ENCODE measurements around the gene PTPRK. TPM values are rescaled to one million over a fixed set of nuclear protein-coding genes. Genes with fewer than 3 reads are reported as not detected.
A peak's percentile ranks its signal among the peaks of the same experiment; 100 is the strongest.

The PTPRK gene
- total and polyA plus RNA-seq, 2 of the 13 experiments (the other 11 are each of a cell fraction or from before 2014, with no cell fraction given) = 43.6 to 98.3 TPM

GRCh38 chr6:128507337-128508310, 12.8 kb downstream of the PTPRK start (continued):
- TF ChIP-seq ZBTB49 (CRISPR knock-in tag; IDR thresholded peaks at IDR 0.05; ENCODE audit: borderline replicate concordance) = peak; percentile 85
- 0 out of 2 replicates have a peak, but pooled peaks have one; percentile 43 for TF ChIP-seq ZNF24 (IDR thresholded peaks at IDR 0.05)
- TF ChIP-seq SYNCRIP (IDR thresholded peaks at IDR 0.05; ENCODE audit: insufficient read depth, low read depth, low read length) = no peak
- no peak for TF ChIP-seq PHB2 (IDR thresholded peaks at IDR 0.05; ENCODE audit: partially characterized antibody)
- peak; percentile 81 for TF ChIP-seq ZNF609 (CRISPR knock-in tag; IDR thresholded peaks at IDR 0.05; ENCODE audit: borderline replicate concordance)
- no peak; the same call in 1 of the 2 replicates for TF ChIP-seq ZNF441 (CRISPR knock-in tag; IDR thresholded peaks at IDR 0.05; ENCODE audit: borderline replicate concordance)
- TF ChIP-seq ZNF784 (CRISPR knock-in tag; IDR thresholded peaks at IDR 0.05; ENCODE audit: borderline replicate concordance) = 0 out of 2 replicates have a peak, but pooled peaks have one; percentile 71
- TF ChIP-seq RARA (CRISPR knock-in tag; IDR thresholded peaks at IDR 0.05) = peak; percentile 63
- peak; percentile 89 for TF ChIP-seq SAP130 (CRISPR knock-in tag; IDR thresholded peaks at IDR 0.05; ENCODE audit: low read depth)
- peak; percentile 74 for TF ChIP-seq ATF2 (CRISPR knock-in tag; IDR thresholded peaks at IDR 0.05)
- TF ChIP-seq WIZ (CRISPR knock-in tag; IDR thresholded peaks at IDR 0.05) = no peak
- no peak for TF ChIP-seq FOXO4 (CRISPR knock-in tag; conservative IDR thresholded peaks at IDR 0.05)
- peak; percentile 32; the same call in 1 of the 2 replicates for TF ChIP-seq ZNF317 (CRISPR knock-in tag; IDR thresholded peaks at IDR 0.05)
- peak; percentile 14; the same call in 1 of the 2 replicates for TF ChIP-seq TFDP1 (CRISPR knock-in tag; IDR thresholded peaks at IDR 0.05; ENCODE audit: borderline replicate concordance)

Measured in HepG2 (cell line).